BLaER1 treated with 17β-estradiol and CSF1 and Interleukin-3, amounts not matched to agents 10 nM and 100 nM (cell line): Measurements from ENCODE around the gene GRK4.

ENCODE experiments used
- H3K27ac ChIP-seq, 11 experiments: shearing (Covaris generic); formaldehyde crosslinking; 2 replicates each; pipeline ENCODE4 v1.8.1; 2022
- H3K27me3 ChIP-seq, 11 experiments: shearing (Covaris generic); formaldehyde crosslinking; 2 replicates each; pipeline ENCODE4 v1.8.1; 2022
- H3K36me3 ChIP-seq, 11 experiments: shearing (Covaris generic); formaldehyde crosslinking; 2 replicates each; pipeline ENCODE4 v1.8.1; 2022
- H3K4me1 ChIP-seq, 10 experiments: shearing (Covaris generic); formaldehyde crosslinking; 2 replicates each; pipeline ENCODE4 v1.8.1; 2022
- H3K4me2 ChIP-seq, 11 experiments: shearing (Covaris generic); formaldehyde crosslinking; 2 replicates each; pipeline ENCODE4 v1.8.1; 2022
- H3K4me3 ChIP-seq, 10 experiments: shearing (Covaris generic); formaldehyde crosslinking; 2 replicates each; pipeline ENCODE4 v1.8.1; 2022
- H3K9ac ChIP-seq, 11 experiments: shearing (Covaris generic); formaldehyde crosslinking; 2 replicates each; pipeline ENCODE4 v1.8.1; 2022
- H3K9me3 ChIP-seq, 11 experiments: shearing (Covaris generic); formaldehyde crosslinking; replicated peaks in 1 of 11; 2 replicates each; pipeline ENCODE4 v1.8.1; 2022
- H4K20me1 ChIP-seq, 11 experiments: shearing (Covaris generic); formaldehyde crosslinking; 2 replicates each; pipeline ENCODE4 v1.8.1; 2022
- Cebpa-rat ChIP-seq, 11 experiments: shearing (Covaris generic); IDR thresholded peaks; 2 replicates each; pipeline ENCODE4 v1.8.1; 2022

GRK4 gene

DNA sequence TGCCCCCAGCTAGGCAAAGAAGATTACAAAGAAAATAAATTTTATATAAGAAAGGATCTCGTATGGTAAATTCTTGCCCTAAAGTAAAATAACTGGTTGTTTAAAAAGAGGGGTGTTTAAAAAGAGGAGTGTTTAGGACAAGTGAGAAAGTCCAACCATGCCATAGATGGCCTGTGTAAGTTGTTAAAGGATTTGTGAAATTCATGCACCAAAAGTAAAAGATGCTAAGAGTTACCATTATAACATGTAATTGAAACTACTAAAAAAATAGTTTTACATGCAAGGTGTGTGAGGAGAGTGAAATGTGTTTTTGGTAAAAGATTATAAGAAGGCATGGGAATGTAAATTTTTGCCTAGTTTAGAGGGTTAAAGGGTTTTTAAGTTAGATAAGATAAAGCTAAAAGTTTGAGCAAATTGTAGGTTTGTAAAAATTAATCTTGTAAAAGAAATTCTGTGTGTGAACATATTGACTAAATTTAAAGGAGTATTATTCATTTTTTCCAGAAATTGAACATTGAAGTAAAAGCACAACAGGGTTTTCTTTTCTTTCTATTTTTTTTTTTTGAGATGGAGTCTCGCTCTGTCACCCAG lies 90.9 kb downstream of the GRK4 start:
- no peaks in the 10 kb centered on the region for H3K27me3 ChIP-seq
- no peak overlapping the region for H3K4me3 ChIP-seq
- no peak for TF ChIP-seq Cebpa-rat (IDR thresholded peaks at IDR 0.05)
- H3K4me2 ChIP-seq = no peak overlapping the region
- peaks cover 47 to 59% (median 53%) of the 10 kb centered on the region in 11 experiments for H3K9me3 ChIP-seq
- 0 out of 20 replicates have a peak, but pooled peaks cover 0 to 4% (median 0%) of the 10 kb centered on the region in 10 experiments for H3K4me1 ChIP-seq
- no peak overlapping the region for H3K9ac ChIP-seq
- no peak overlapping the region for H3K27ac ChIP-seq
- H3K36me3 ChIP-seq = no peaks in the 10 kb centered on the region; a peak in 2 of 22 replicates
- no peaks in the 10 kb centered on the region for H4K20me1 ChIP-seq

GRCh38 chr4:3059943-3060342 lies 96.6 kb downstream of the GRK4 start:
- no peak overlapping the region for H3K27ac ChIP-seq
- no peak overlapping the region for H3K9ac ChIP-seq
- no peak overlapping the region for H3K4me2 ChIP-seq
- no peaks in the 10 kb centered on the region for H3K27me3 ChIP-seq
- H3K36me3 ChIP-seq = no peaks in the 10 kb centered on the region
- no peak overlapping the region for H3K4me3 ChIP-seq
- peaks cover 23 to 34% (median 25%) of the 10 kb centered on the region in 11 experiments for H3K9me3 ChIP-seq
- peaks cover 0 to 4% (median 0%) of the 10 kb centered on the region in 10 experiments; a peak in 1 of 20 replicates for H3K4me1 ChIP-seq
- no peaks in the 10 kb centered on the region for H4K20me1 ChIP-seq
- TF ChIP-seq Cebpa-rat (IDR thresholded peaks at IDR 0.05) = no peak

- no peak overlapping the region for H3K4me3 ChIP-seq
- no peak overlapping the region for H3K9ac ChIP-seq
- no peaks in the 10 kb centered on the region for H3K27me3 ChIP-seq
- TF ChIP-seq Cebpa-rat (IDR thresholded peaks at IDR 0.05) = no peak
- no peaks in the 10 kb centered on the region for H3K36me3 ChIP-seq
- H3K4me1 ChIP-seq = peaks cover 0 to 4% (median 0%) of the 10 kb centered on the region in 10 experiments; a peak in 1 of 20 replicates
- no peak overlapping the region for H3K4me2 ChIP-seq
- peaks cover 14 to 32% (median 18%) of the 10 kb centered on the region in 11 experiments for H3K9me3 ChIP-seq
- H3K27ac ChIP-seq = no peak overlapping the region
- no peaks in the 10 kb centered on the region for H4K20me1 ChIP-seq
Measured at GRCh38 chr4:3060946-3061345, 97.6 kb downstream of the GRK4 start.

- Histone ChIP-seq H3K9ac (no peak overlapping the region), H3K27ac (no peak overlapping the region), H3K4me3 (no peak overlapping the region), H3K27me3 (no peaks in the 10 kb centered on the region), H4K20me1 (no peaks in the 10 kb centered on the region), H3K9me3 (peaks cover 0 to 22% (median 12%) of the 10 kb centered on the region in 11 experiments; a peak in 15 of 22 replicates), H3K36me3 (no peaks in the 10 kb centered on the region), H3K4me1 (peaks cover 0 to 15% (median 0%) of the 10 kb centered on the region in 10 experiments; a peak in 5 of 20 replicates), H3K4me2 (no peak overlapping the region; a peak in 1 of 22 replicates)
- TF ChIP-seq Cebpa-rat (IDR thresholded peaks at IDR 0.05) = no peak
Measured at GRCh38 chr4:3062471-3062870, 99.1 kb downstream of the GRK4 start.

DNA sequence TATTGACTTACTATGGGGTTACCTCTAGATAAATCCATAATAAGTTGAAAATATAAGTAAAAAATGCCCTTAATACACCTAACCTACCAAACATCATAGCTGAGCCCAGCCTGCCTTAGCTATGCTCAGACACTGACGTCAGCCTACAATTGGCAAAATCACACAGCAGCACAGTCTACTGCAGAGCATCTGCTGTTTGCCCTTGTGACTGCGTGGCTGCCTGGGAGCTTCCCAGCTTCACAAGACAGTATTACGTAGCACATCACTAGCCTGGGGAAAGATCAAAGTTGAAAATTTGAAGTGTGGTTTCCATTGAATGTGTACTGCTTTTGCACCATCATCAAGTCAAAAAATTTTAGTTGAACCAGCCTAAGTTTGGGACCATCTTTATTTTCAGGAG lies 102.2 kb downstream of the GRK4 start:
- TF ChIP-seq Cebpa-rat (IDR thresholded peaks at IDR 0.05) = no peak
- no peak overlapping the region for H3K27ac ChIP-seq
- no peak overlapping the region for H3K4me3 ChIP-seq
- peaks cover 0 to 15% (median 11%) of the 10 kb centered on the region in 11 experiments; a peak in 12 of 22 replicates for H3K9me3 ChIP-seq
- H3K27me3 ChIP-seq = no peaks in the 10 kb centered on the region
- H3K4me1 ChIP-seq = peaks cover 0 to 13% (median 0%) of the 10 kb centered on the region in 10 experiments; a peak in 5 of 20 replicates
- H3K4me2 ChIP-seq = no peak overlapping the region
- H3K9ac ChIP-seq = no peak overlapping the region
- no peaks in the 10 kb centered on the region for H3K36me3 ChIP-seq
- H4K20me1 ChIP-seq = no peaks in the 10 kb centered on the region

- Histone ChIP-seq H3K9me3 (peaks cover 0 to 15% (median 11%) of the 10 kb centered on the region in 11 experiments; a peak in 12 of 22 replicates), H3K36me3 (no peaks in the 10 kb centered on the region), H3K4me1 (peaks cover 0 to 13% (median 0%) of the 10 kb centered on the region in 10 experiments; a peak in 5 of 20 replicates), H4K20me1 (no peaks in the 10 kb centered on the region), H3K27ac (no peak overlapping the region; a peak in 1 of 22 replicates), H3K9ac (no peak overlapping the region), H3K4me2 (peak overlapping the region in 2 of 11 experiments; percentile 51 to 54; a peak in 4 of 22 replicates), H3K4me3 (no peak overlapping the region), H3K27me3 (no peaks in the 10 kb centered on the region)
- TF ChIP-seq Cebpa-rat (IDR thresholded peaks at IDR 0.05) = no peak
Measured at GRCh38 chr4:3066836-3067400, 103.5 kb downstream of the GRK4 start.

GRCh38 chr4:3067473-3068001 lies 104.2 kb downstream of the GRK4 start:
- Histone ChIP-seq H3K4me2 (peak overlapping the region in 2 of 11 experiments; percentile 51 to 54; a peak in 4 of 22 replicates), H3K9ac (no peak overlapping the region), H3K27me3 (no peaks in the 10 kb centered on the region), H3K4me3 (no peak overlapping the region), H3K4me1 (peaks cover 0 to 13% (median 0%) of the 10 kb centered on the region in 10 experiments; a peak in 5 of 20 replicates), H4K20me1 (no peaks in the 10 kb centered on the region), H3K36me3 (no peaks in the 10 kb centered on the region), H3K9me3 (peaks cover 0 to 15% (median 11%) of the 10 kb centered on the region in 11 experiments; a peak in 12 of 22 replicates), H3K27ac (no peak overlapping the region)
- TF ChIP-seq Cebpa-rat (IDR thresholded peaks at IDR 0.05) = no peak

- H3K36me3 ChIP-seq = no peaks in the 10 kb centered on the region
- no peak overlapping the region for H3K4me3 ChIP-seq
- no peak overlapping the region for H3K27ac ChIP-seq
- H3K9ac ChIP-seq = no peak overlapping the region
- no peak for TF ChIP-seq Cebpa-rat (IDR thresholded peaks at IDR 0.05)
- peaks cover 0 to 15% (median 11%) of the 10 kb centered on the region in 11 experiments; a peak in 12 of 22 replicates for H3K9me3 ChIP-seq
- H3K4me2 ChIP-seq = no peak overlapping the region
- H3K27me3 ChIP-seq = no peaks in the 10 kb centered on the region
- no peaks in the 10 kb centered on the region for H4K20me1 ChIP-seq
- H3K4me1 ChIP-seq = peaks cover 6 to 17% (median 8%) of the 10 kb centered on the region in 10 experiments
Measured at GRCh38 chr4:3069661-3070199, 106.4 kb downstream of the GRK4 start.
